GM18867 (cell line): ENCODE results near the gene UGT1A7.

Experiments used
- ATAC-seq: cut with Tn5 transposase; IDR thresholded peaks from one replicate; pipeline ENCODE4 v1.9.1; 2021; ENCODE audit warnings: mild to moderate bottlenecking, moderate library complexity; ENCODE audit not compliant: unreplicated experiment

UGT1A7 gene

GRCh38 chr2:233794128-233794658 lies 112.5 kb downstream of the UGT1A7 start:
- ATAC-seq, result no peak

DNA sequence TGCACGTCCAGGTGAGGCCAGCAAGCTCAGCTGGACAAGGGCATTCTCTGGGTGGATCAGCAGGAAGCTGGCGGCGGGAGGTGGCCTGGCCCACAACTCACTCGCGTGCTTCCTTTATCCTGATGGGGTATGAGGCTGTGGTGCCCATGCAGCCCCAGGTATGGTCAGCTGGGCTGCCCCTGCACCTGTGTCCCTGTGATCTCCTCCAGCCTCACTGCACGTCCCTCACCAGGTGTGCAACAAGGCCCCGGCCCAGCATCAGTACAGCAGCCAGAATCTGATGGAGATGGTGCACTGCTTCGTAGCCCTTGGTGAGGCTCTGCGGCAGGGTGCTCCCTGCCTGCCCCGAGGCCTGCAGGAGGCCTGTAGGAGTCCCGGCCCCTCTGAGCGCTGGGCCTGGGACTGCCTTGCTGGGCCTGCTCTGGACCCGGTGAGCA lies 114.1 kb downstream of the UGT1A7 start:
- ATAC-seq, result no peak

DNA sequence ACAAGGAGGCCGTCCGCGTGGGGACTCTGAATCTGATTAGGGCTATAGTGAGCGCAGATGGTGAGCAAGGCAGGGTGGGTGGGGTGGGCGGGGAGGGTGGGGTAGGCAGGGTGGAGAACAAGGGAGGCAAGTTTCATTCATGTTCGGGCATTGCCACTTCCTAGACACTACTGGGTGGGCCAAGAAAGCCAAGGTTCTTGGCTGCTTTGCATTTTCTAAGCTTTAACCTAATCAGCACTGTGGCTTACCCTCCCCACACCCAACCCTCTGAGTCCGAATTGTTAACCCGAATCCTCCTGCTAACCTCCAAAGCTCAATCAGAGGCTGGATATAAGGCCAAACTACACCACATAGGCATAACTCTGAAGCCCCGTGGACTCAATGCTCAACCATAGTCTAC lies 114.6 kb downstream of the UGT1A7 start:
- ATAC-seq, result no peak

DNA sequence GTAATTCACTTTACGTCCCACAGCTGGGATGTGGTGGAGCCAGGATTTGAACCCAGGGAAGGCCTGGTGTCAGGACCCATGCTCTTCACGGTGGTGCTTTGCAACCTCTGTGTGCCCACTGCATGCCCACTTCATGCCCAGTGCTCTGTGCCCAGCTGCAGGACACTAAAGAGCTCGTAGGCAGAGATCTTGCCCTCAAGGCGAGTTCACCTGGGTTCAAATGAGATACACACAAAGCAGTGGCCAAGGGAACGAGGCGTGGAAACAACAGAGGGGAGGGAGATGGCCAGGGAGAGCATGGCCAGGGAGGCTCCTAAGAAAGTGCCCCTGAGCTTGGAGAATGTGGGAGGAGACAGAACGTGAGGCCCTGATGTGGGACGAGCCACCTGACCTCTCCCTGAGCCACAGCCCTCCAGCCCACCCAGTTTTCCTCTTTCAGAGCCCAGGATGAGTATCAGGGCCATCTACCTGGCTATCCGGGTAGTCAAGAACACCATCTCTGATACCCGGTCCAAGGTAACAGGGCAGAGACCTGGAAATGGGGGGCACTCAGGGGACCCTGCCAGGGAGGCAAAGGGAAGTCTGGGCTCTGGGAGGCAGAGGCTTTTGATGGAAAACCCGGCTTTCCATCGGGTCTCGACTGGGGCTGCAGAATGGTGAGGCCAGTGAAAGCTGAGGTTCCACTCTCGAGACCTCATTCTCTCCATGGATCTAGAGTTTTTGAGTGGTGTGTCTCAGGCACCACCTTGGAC lies 116.8 kb downstream of the UGT1A7 start:
- no peak for ATAC-seq

DNA sequence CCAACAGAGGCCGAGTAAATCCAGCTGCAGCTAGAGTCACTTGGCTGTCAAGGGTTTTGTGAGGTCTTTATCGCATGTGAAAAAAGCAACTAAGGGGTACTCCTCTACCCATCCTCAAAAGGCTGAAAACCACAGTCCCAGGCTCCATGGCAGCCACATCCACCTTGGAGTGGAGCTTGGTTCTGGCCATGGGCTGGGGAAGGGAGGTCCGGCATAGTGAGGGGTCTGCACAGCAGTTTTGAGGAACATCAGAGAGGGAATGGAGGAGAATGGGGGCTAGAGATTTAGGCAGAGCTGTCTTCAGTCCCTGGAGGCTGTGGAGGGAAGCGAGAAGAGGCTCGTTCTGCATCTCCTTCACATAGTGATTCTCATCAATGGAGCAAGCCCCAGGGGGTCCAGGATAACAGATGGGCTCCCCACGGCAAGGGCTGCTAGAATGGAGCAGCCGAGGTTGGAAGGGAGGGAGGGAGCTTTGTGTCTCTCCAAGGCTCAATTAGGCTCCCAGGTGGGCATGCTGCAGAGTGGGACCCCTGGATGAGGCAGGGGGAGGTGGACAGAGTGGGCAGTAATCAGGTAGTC lies 117.5 kb downstream of the UGT1A7 start:
- no peak for ATAC-seq

DNA sequence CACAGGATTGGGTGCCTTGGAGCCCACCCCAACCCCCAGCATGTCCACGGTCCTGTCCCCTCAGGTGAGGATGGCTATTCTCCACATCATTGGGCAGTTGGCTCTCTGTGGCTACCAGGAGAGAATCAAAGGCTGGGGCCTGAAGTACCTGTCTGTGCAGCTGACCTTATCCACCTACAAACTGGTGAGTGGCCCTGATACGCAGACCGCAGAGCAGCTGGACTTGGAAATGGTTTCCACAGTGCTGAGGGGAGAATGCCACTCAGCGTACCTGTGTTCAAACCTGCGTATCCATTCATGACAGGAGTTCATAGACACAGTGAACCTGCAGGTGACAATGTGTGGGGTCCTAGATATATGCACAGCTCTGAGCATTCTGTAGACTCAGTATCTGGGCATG lies 118.0 kb downstream of the UGT1A7 start:
- ATAC-seq, result no peak

GRCh38 chr2:233800208-233800607 lies 118.5 kb downstream of the UGT1A7 start:
- ATAC-seq, result no peak

- peak; percentile 48 for ATAC-seq
Measured at GRCh38 chr2:233801357-233802131, 119.8 kb downstream of the UGT1A7 start.

- ATAC-seq, result no peak
Measured at GRCh38 chr2:233802132-233802815, 120.6 kb downstream of the UGT1A7 start.

DNA sequence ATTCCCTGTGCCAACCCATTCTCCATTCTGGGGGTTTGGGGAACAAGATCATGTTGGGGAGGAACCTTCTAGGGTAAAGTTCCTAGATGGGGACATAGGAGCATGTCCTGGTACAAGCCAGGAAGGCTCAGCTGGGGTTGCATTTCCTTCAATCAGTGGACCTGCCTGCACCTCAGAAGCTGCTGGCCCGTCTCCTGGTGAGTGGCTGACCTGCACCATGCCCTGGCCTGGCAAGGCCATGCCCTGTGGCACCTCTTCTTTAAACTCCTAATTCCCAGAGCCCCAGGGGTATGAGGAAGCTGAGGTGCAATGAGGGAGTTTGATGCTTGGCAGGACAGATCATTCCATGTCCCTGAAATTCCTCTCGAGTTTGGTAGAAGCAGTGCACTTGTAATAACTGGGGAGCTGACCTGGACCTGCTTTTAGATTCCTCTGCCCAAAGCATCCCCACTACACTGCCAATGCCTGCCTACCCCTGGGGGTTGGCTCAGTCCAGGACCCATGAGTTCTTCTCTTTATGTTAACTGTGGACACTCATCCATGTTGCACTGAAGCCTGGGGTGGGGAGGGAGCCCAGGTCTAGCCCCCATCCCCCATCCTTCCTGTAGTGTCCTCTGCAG lies 121.7 kb downstream of the UGT1A7 start:
- ATAC-seq, result no peak

DNA sequence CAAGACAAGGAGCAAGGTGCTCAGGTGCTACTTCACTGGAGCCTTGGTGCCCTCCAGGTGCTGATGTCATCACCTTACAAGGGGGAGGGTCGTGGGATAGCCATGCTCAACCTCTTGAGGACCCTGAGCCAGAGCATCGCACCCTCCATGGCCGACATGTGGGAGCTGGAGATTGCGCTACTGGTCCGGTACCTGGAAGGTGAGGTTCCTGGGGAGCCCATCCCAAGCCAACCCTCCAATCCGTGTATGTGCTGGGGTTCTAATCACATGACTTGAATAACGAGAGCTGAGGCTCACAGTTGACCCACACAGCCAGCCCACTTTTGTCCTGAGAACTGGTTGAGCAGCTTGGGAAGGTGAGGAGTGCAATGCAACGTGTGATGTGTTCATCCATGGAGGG lies 122.3 kb downstream of the UGT1A7 start:
- ATAC-seq, result no peak

DNA sequence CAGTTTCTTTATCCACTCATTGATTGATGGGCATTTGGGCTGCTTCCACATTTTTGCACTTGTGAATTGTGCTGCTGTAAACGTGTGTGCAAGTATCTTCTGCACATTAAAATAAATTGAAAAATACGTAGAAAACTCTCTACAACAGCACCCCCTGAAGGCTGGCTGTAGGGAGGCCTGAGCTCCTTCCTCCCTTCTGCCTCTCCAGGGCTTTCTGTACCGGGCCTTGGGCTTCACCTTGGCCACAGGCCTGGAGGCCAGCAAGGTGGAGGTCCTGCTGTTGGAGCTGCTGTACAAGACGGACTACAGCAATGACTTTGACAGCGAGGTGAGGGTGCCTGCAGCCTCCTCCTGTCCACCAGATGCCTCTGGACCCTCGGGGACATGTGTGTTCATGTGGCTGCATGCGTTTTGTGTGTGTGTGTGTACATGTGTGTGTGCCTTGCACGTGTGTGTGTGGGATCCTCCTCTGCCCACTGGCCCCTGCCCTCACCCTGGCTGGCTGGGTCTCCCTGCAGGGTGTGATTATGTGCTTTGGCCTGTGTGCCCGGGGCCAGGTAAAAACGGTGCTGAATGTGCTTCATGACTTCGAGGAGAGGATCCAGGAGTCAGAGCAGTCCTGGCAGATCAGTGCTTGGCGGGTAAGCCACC lies 125.6 kb downstream of the UGT1A7 start:
- ATAC-seq, result no peak

DNA sequence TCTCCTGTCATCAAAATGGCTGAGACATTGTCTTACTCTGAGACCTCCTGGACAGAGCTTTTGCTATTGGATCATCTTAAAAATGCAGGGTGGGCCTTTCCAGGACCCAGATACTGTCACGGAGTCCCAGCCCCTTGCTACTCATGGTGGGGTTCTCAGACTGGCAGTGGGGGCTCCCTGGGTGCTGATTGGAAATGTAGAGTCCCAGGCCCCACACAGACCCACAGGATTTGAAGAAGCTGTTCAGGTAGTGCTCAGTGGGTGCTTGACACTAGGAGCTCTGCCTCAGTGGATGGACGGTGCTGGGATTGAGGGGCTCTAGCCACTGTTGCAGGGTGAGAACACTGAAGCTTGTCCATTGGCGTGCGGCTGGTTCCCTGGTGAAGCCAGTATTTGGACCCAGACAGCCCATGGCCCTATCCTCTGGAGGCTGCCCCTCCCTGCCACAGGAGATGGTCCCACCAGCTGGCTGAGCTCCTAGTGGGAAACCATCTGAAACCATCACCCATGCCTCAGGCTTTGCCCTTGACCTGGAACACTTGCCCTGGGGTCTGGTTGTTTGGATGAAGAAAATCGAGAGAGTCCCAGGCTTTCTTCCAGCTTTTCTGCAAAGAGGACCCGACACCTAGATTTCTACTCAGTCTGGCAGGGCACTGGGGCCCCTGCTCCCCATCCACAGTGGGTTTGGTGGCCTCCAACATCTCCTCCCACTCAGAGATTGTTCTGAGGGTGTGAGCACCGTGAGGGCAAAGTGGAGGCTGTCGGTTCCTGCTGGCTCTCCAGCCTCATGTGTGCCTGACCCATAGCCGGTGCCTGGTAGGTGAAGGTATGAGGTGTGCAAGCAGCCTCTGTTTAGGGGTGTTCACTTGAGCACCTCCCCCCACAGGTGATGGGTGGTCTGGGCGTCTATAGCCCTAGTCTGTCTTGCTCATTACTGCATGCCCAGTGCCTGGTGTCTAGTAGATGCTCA lies 126.5 kb downstream of the UGT1A7 start:
- ATAC-seq, result no peak

GRCh38 chr2:233810385-233810784 lies 128.7 kb downstream of the UGT1A7 start:
- ATAC-seq, result no peak

DNA sequence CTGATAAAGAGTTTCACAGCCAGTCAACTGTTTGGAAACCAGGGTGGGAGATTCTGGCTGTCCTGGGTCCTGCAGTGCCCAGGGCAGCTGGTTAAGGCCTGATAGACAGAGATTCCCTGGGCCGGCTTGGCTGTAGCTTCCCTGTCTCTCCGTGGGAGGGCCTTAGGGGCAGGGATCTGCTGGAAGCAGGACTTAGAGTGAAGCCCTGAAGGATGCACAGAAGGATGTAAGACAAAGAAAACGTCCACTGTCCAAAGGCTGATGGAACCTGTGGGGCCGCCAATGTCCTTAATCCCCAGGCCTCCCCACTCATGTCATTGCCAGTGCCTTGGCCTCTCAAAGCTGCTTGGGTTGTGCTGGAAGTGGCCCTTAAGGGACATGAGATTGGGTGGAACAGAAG lies 129.4 kb downstream of the UGT1A7 start:
- no peak for ATAC-seq

GRCh38 chr2:233811732-233812131 lies 130.0 kb downstream of the UGT1A7 start:
- ATAC-seq, result no peak

- ATAC-seq, result no peak
Measured at GRCh38 chr2:233813236-233814055, 131.7 kb downstream of the UGT1A7 start.
